Endothelial cell of hepatic sinusoid (primary cell): ENCODE measurements around the gene TRIM58.

Experiments
- in situ Hi-C: cut with HindIII; loops from 2 replicates; pipeline ENCODE4 v1.10.0; 2017; ENCODE audit warnings: low sequenced_read_pairs

TRIM58 gene

GRCh38 chr1:247883346-247883745, 26.4 kb downstream of the TRIM58 start:
- in situ Hi-C loops = no loop called here

GRCh38 chr1:247884797-247885413, 27.9 kb downstream of the TRIM58 start:
- in situ Hi-C loops = no loop called here

GRCh38 chr1:247895163-247895637, 38.2 kb downstream of the TRIM58 start, which contains the start of gene OR2W3:
OR2W3 (plus strand) TSS chr1:247895587; CDS start chr1:247895587, 0 bp downstream.
- in situ Hi-C loops = no loop called here

DNA sequence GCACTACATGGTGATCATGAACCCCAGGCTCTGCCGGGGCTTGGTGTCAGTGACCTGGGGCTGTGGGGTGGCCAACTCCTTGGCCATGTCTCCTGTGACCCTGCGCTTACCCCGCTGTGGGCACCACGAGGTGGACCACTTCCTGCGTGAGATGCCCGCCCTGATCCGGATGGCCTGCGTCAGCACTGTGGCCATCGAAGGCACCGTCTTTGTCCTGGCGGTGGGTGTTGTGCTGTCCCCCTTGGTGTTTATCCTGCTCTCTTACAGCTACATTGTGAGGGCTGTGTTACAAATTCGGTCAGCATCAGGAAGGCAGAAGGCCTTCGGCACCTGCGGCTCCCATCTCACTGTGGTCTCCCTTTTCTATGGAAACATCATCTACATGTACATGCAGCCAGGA, 39.0 kb downstream of the TRIM58 start:
- in situ Hi-C loops = no loop called here

DNA sequence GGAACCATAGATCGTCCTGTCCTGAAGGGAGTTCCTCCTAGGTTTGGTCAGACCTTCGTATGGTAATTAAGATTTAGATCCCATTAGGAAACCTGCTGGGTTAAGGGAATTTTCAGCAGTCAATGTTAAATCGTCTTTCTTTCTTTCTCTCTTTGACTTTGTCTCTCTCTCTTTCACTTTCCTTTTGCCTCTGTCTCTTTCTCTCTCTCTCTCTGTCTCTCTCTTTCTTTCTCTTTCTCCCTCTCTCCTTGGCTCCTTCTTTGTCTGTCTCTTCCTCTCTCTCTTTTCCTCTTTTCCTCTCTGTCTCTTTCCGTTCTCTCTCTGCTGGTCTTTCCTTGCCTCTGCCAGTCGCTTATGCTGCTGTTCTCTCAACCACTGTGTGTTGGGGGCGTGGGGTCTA, 47.1 kb downstream of the TRIM58 start:
- in situ Hi-C loops = no loop called here

DNA sequence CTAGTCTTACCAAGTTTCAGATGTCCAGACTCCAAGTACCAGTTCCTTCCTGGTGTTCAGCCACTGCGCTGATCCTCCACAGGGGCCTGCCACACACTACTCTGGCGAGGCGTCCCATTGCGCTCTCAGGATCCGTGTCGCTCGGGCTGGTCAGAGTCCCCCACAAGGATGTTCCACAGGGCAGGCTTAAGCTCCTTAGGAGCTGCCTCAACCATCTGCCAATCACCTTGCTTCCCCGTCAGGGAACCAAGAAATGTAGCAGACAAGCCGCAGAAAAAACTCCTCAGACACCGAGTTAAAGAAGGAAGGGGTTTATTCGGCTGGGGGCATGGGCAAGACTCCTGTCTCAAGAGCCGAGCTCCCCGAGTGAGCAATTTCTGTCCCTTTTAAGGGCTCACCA, 48.2 kb downstream of the TRIM58 start:
- in situ Hi-C loops = no loop called here

DNA sequence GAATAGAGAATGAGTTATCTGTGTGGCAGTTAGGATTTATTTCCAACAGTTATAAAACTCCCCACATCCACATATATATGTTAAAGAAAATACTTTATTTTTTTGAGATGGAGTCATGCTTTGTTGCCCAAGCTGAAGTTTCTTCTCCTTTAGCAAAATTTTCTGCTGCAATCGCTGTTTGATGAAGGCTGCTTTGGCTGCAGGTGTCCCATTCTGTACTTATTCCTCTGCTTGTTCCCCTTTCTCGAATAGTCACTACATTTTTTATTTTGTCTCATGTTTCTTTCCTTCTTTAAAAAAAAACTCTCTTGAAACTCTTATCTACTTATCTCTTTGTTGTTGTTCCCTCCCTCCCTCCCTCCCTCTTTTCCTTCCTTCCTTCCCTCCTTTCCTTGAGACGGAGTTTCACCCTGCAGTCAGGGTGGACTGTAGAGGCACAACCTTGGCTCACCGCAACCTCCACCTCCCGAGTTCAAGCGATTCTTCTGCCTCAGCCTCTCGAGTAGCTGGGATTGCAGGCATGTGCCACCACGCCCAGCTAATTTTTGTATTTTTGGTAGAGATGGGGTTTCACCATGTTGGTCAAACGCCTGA, 49.0 kb downstream of the TRIM58 start:
- in situ Hi-C loops = no loop called here

DNA sequence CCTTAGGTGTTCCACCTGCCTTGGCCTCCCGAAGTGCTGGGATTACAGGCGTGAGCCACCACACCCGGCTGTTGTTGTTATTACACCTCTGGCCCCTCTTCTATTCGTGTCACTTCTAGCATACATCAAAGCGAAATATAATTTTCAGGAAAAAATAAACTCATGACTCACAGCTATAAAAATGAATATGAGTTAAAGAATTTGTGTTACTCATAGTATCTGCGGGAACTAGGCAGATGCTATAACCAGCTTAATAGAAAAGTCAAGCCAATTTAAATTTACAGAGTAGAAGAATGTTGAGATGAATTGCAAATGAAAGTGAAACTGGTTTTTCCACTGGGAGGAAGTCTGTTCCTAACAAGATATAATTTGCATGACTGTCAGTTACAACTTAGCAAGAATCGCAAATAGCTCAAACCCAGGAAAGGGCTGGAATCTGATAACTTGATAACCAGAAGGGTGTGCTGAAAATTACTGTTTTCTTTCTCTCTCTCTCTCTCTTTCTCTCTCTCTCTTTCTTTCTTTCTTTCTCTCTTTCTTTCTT, 49.6 kb downstream of the TRIM58 start:
- in situ Hi-C loops = no loop called here

GRCh38 chr1:247908766-247909165, 51.8 kb downstream of the TRIM58 start:
- in situ Hi-C loops = no loop called here

DNA sequence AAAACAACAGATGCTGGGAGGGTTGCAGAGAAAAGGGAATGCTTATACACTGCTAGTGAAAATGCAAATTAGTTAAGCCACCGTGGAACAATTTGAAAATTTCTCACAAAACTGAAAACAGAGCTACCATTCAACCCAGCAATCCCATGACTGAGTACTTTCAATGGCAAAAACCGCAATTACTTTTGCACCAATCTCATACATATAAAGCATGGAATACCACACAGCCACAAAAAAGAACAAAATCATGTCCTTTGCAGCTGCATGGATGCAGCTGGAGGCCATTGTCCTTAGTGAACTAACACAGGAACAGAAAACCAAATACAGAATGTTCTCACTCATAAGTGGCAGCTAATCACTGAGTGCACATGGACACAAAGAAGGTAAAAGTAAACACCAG, 56.8 kb downstream of the TRIM58 start:
- in situ Hi-C loops = no loop called here

DNA sequence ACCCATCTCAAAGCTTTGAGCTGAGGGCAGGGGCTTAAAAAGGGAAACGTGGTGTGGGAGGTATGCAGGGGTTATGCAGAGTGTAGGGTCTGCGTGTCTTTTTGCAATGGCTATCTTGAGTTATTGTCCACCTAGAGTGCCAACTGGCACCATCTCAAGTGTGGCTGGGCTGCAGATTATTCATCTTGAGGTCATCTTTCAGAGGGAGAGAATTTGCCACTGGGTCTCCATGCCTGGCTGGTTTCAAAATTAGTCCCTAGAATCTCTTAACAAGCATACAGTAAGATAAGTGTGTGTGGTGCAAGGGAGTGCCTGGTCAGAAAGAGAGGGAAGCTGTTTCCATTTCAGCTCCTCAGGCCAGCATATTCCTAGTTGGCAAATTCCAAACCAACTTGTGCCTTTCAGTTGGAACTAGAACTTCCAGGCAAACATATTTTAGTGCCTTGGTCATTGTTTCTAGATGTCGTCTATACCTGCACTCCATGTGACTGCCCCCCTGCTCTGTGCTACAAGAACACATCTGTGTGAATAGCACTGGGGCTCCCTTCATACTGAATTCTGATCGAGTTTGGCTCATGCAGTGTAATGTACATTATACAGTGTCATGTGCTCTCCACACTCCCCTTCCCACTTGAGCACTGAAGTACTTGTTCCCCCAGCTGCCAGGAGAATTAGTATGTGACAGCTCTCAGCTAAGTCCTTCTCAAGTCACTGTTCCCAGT, 58.1 kb downstream of the TRIM58 start:
- in situ Hi-C loops = no loop called here

DNA sequence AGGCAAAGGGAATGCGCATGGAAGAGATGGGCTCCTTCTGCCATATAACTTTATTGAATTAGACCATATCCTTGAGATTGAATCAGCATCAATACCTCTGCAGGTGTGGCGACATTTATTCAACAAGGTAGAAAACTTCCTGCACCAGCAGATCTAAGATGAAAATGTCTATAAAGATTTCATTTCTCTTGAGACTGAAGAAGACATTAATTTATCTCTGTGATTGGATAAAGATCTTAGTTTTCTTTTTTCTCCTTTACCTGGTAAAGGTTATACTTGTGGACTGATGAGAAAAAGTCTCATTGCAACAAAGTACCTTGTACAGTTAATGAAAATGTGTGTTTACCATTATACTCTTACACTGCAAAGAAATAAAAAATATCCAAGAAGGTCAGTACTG, 63.0 kb downstream of the TRIM58 start, which contains the start of gene OR2T8:
TSS of gene OR2T8 (plus strand) at position 301 of the 400 bp plus-strand sequence. CDS start 766 bp downstream, outside the sequence.
- in situ Hi-C loops = no loop called here

- in situ Hi-C loops = no loop called here
Measured at GRCh38 chr1:247923941-247924340, 67.0 kb downstream of the TRIM58 start.

GRCh38 chr1:247924868-247925267, 67.9 kb downstream of the TRIM58 start, which contains the start of gene OR2AJ1:
OR2AJ1 (plus strand) TSS chr1:247924889; CDS start chr1:247933769, 8,880 bp downstream.
- in situ Hi-C loops = no loop called here
